Stimulated activated CD8-positive, alpha-beta memory T cell treated with anti-CD3 and anti-CD28 coated beads, Interleukin-4, amount 100 ng/mL, for 24 hours (primary cell): ENCODE data around the gene RAD17.
"Not testable (repeated sequence)": the region's sequence is repeated elsewhere in the genome, so short reads cannot be mapped to it uniquely, and the experiment has no call there.

Experiments used
- DNase-seq: peaks from one replicate; pipeline ENCODE4 v3.0.0-alpha.2; 2020; ENCODE audit warnings: low read depth

The RAD17 gene

GRCh38 chr5:69378376-69378775 is 8.8 kb downstream of the RAD17 start:
- DNase-seq = no peak

- DNase-seq = no peak
Observed at GRCh38 chr5:69404659-69405330, 35.2 kb downstream of the RAD17 start.

- peak; percentile 7 for DNase-seq
Observed at GRCh38 chr5:69414885-69415583, 45.4 kb downstream of the RAD17 start, which contains the start of gene MARVELD2. MARVELD2 (plus strand) TSS chr5:69415116; CDS start chr5:69419386, 4,270 bp downstream.

GRCh38 chr5:69415584-69415958 is 46.0 kb downstream of the RAD17 start:
- no peak for DNase-seq

GRCh38 chr5:69416180-69416579 is 46.6 kb downstream of the RAD17 start:
- no peak for DNase-seq

GRCh38 chr5:69416699-69417098 is 47.1 kb downstream of the RAD17 start:
- DNase-seq = no peak

GRCh38 chr5:69418554-69418953 is 48.9 kb downstream of the RAD17 start:
- no peak for DNase-seq

- no peak for DNase-seq
Observed at GRCh38 chr5:69431424-69432303, 62.0 kb downstream of the RAD17 start.

- DNase-seq = no peak
Observed at GRCh38 chr5:69432412-69433206, 63.0 kb downstream of the RAD17 start.

GRCh38 chr5:69435276-69435884 is 65.8 kb downstream of the RAD17 start:
- not testable (repeated sequence) for DNase-seq

- DNase-seq = no peak
Observed at GRCh38 chr5:69444127-69444754, 74.6 kb downstream of the RAD17 start.

GRCh38 chr5:69449511-69449910 is 79.9 kb downstream of the RAD17 start:
- no peak for DNase-seq

GRCh38 chr5:69450116-69450515 is 80.5 kb downstream of the RAD17 start:
- no peak for DNase-seq

GRCh38 chr5:69450527-69450926 is 80.9 kb downstream of the RAD17 start:
- DNase-seq = not testable (repeated sequence)

GRCh38 chr5:69451941-69452647 is 82.5 kb downstream of the RAD17 start:
- no peak for DNase-seq

GRCh38 chr5:69453487-69453886 is 83.9 kb downstream of the RAD17 start:
- not testable (repeated sequence) for DNase-seq

- DNase-seq = no peak
Observed at GRCh38 chr5:69454460-69455249, 85.0 kb downstream of the RAD17 start.

- not testable (repeated sequence) for DNase-seq
Observed at GRCh38 chr5:69455428-69455988, 85.9 kb downstream of the RAD17 start.

GRCh38 chr5:69462170-69462569 is 92.6 kb downstream of the RAD17 start:
- DNase-seq = no peak
